Activated CD8-positive, alpha-beta memory T cell treated with anti-CD3 and anti-CD28 coated beads, Interleukin-2, amount 50 U/mL, for 1 hour (primary cell): ENCODE results near the gene CFAP57.
"Not testable (repeated sequence)": the region's sequence is repeated elsewhere in the genome, so short reads cannot be mapped to it uniquely, and the experiment has no call there.

Experiments
- DNase-seq: peaks from one replicate; pipeline ENCODE4 v3.0.0-alpha.2; 2020; ENCODE audit errors: extremely low read depth

Gene CFAP57

DNA sequence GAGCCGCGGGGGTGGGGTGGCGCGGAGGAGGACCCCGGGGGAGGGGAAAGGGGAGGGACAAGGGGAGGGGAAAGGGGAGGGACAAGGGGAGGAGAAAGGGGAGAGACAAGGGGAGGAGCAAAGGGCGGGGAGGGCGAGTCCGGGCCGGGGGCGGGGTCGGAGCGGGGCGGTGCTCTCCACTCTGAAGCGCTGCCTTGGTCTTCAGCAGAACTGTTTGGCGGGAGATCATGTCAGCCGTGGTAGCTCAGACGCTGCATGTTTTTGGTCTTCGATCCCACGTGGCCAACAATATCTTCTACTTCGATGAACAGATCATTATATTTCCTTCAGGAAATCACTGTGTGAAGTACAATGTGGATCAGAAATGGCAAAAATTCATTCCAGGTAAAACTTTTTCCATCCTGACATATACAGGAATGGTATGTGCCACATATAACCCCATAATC lies 420 bp downstream of the CFAP57 start:
- DNase-seq = peak; percentile 67

DNA sequence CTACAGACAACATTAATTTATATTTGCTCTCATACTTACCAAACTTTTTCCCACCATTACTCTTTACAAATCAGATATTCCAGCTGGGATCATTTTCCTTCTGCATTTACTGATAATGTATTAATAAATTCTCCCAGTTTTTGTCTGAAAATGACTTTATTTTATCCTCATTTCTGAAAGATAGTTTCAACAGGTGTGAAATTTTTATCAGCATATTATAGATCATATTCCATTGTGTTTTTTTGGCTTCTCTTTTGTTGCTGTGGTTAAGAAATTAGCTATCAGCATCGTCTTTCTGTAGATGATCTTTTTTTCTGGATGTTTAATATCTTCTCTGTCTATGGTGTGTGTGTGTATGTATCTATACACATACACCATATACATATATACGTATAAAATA lies 2.7 kb downstream of the CFAP57 start:
- no peak for DNase-seq

DNA sequence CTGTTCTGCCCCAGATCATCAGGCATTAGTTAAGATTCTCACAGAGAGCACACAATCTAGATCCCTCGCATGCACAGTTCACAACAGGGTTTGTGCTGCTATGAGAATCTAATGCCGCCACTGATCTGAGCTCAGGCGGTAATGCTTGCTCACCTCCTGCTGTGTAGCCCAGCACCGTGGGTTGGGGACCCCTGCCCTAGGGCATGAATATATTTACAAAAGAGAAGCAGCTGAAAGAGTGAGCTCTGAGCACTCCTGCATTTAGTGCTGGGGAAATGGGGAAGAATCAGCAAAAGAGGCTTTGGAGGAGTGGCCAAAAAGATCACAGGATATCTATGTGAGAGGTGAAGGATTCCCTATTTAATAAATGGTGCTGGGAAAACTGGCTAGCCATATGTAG lies 5.6 kb downstream of the CFAP57 start:
- DNase-seq = no peak

DNA sequence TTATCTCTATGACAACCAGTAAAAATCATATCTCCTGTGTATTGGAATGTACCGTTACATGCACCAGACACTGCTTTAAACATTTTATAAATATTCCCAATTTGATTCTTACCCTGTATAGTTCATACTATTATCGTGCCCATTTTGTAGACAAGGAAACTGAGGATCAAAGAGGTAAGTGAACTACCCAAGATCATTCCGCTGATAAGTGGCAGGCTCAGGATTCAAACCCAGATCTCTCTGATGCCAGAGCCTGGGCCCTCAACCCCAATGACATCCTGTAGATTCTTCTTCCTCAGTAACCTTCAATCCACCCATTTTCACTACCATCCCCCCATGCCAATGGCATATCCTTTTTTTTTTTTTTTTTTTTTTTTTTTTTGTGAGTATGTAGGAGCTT lies 12.3 kb downstream of the CFAP57 start:
- no peak for DNase-seq

DNA sequence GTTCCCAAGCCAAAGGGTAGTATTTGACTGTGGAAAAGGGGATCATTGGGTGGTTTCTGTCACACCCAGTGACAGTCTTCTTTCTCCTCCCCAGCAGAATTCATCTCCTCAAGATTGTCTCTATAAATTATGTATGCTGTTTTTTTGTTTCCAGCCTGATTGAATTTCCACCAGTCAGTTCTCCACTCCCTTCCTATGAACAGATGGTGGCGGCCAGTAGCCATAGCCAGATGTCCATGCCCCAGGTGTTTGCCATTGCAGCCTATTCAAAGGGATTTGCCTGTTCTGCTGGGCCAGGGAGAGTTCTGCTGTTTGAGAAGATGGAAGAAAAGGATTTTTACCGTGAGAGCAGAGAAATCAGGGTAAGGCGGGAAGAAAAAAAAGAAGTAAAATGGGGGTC lies 12.9 kb downstream of the CFAP57 start:
- no peak for DNase-seq

DNA sequence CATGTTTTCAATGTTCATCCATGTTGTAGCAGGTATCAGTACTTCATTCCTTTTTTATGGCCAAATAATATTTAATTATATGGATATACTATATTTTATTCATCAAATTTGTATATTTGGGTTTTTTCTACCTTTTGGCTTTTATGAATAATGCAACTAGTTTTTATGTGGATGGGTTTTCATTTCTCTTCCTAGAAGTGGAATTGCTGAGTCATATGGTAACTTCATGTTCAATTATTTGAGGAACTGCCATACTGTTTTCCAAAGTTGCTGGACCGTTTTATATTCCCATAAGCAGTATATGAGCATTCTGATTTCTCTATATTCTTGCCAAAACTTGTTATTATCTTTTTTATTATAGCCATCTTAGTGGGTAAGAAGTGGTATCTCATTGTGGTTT lies 16.0 kb downstream of the CFAP57 start:
- DNase-seq = no peak

DNA sequence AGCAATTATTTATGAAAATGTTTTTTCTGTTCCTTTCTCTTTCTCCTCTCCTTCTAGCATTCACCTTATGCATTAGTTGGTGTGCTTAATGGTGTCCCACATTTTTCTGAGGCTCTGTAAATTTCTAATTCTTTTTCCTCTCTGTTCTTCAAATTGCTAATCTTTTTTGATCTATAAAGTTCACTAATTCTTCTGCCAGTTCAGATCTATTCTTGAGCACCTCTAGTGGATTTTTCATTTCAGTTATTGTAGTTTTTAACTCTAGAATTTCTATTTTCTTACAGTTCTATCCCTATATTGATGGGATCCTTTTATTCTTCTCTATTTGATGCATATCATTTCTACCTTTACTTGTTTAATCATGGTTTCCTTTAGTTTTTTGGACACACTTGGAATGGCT lies 22.4 kb downstream of the CFAP57 start:
- no peak for DNase-seq

DNA sequence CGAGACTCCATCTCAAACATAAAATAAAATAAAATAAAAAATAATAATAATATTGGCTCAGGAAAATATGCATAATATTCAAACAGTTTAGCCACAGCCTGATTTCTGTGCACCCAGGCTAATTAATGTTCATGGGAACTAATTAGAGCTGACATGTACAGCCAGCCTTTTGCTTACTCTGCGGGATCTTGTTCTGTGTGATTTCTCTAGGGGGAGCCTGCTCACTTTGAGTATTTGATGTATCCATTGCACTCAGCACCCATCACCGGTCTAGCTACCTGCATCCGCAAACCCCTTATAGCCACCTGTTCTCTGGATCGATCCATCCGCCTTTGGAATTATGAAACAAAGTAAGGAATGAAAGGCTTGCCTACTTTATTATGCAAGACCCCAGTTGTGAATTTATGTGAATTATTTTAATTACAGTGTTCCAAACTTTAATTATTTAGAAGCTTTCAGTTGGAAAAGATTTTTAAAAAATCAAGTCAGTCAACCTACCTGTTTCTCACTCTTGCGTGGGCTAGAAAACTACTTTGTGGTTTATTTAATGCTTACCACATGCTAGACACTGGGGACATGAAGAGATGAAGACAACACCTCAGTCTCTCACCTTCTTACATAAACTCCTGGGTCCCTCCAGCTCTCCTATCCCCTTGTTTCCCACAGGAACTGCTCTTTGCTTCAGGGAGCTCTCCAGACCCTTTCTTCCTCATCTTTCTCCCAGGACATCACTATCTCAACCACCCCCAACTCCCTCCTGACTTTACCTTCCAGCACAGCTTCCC lies 25.4 kb downstream of the CFAP57 start:
- no peak for DNase-seq

DNA sequence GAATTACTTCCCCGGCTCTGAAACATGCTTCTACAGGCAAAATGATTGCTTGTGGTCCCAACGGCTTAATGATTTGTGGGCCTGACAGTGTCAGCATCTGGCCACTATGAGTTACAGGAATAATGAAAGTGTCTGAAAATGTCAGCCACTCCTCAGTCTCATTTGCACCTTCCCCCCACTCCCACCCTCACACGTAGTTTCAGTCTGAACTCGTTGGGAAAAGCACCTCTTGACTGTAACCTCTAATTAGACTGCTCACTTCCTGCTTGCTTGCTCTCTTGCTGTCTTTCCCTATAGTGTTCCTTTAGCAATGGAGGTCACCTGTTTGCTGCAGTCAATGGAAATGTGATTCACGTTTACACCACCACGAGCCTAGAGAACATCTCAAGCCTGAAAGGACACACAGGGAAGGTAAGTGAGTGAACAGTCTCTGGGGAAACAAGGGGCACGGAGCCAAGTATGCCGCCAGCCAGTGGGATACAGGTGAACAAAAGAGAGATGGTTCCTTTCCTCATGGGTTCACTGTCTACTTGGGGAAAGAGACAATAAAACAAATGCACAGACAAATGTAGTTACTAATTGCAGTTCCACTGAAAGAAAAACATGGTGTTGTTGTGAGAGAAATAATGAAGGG lies 27.1 kb downstream of the CFAP57 start:
- DNase-seq = no peak

DNA sequence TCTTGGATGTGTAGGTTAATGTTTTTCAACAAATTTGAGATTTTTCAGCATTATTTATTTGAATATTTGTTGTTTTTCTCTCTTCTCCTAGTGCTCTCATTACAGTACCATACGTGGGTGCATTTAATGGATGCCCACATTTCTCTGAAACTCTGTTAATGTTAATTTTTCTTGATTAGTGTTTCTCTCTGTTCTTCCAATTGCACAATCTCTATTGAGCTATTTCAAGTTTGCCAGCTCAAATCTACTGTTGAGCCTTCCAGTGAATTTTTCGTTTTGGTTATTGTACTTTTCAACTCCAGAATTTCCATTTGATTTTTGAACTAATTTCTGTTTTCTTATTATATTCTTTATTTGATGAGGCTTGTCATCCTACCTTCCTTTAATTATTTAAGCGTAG lies 31.7 kb downstream of the CFAP57 start:
- no peak for DNase-seq

DNA sequence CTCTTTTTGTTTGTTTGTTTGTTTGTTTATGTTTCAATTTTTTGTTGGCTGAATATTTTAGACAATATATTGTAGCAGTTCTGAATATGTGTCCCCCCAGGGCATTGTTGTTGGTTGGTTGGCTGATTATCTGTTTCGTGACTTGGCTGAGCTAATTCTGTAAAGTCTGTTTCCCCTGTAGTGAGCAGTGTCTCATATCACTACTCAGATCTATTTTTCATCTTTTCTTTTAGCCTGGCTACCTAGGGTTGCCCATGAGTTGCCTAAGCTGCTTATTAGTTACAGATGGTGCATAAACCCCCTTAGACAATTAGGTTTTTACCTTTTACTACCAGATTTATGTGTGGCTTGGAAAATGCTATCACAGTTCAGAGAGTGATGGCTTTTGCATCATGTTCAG lies 32.3 kb downstream of the CFAP57 start:
- no peak for DNase-seq

DNA sequence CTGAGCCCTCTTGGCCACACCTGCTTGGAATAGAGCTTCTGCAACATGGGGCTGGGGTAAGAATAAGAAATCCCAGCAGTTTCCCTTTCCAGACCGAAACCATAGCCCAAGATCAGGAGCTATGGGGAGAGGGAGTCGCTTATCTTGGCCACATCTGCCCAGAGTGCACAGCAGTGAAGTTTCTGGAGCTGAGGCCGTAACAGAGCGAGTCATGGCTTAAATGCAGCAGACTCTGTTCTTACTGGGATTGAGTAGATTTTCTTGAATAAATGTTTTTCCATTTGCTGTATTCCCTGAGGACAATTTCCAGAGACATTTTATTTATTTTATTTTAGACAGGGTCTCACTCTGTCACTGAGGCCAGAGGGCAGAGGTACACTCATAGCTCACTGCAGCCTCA lies 33.5 kb downstream of the CFAP57 start:
- no peak for DNase-seq

DNA sequence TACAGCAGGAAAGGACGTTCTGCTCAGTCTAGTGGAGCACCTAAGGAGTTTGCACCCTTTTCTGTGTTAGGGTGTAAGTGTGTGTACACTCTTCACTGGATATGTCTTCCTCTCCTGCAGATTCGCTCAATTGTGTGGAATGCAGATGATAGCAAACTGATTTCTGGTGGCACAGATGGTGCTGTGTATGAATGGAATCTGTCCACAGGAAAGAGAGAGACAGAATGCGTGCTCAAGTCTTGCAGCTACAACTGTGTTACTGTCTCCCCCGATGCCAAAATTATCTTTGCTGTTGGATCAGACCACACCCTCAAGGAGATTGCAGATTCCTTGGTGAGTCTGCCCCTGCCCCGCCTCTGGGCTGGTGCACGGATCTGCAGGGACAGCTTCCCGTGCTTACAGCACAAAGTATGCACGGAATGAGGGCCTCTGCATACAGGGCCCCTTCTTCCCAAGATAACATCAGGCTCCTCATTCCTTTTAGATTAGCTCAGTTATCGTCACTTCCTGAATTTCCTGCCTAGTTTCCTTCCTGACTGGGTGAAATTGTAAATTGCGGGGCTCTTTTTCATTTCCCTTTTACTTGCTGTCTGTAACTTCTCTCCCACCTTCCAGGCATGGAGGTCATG lies 34.6 kb downstream of the CFAP57 start:
- DNase-seq = no peak

DNA sequence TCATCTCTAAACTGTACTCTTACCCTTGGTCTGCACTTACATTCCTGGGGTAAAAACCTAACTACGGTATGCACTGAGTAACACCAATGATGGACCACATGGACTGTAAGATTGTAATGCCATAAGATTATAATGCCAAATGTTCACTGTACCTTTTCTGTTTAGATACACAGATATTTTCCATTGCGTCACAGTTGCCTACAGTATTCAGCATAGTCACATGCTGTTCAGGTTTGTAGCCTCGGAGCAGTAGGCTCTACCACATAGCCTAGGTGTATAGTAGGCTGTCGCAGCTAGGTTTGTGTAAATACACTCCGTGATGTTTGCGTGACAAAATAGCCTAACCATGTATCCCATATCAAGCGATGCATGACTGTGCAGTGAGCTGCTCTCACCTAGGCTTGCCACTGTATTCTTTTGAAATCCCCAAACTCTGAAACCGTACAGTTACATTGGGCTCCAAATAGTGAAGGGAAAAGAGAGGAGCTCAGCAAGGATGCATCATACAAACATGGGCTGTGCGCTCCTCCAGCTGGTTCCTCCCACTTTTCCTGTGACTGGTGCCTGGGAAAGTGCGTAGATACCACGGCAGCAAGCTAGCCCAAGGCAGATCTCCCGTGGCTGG lies 35.2 kb downstream of the CFAP57 start:
- no peak for DNase-seq

DNA sequence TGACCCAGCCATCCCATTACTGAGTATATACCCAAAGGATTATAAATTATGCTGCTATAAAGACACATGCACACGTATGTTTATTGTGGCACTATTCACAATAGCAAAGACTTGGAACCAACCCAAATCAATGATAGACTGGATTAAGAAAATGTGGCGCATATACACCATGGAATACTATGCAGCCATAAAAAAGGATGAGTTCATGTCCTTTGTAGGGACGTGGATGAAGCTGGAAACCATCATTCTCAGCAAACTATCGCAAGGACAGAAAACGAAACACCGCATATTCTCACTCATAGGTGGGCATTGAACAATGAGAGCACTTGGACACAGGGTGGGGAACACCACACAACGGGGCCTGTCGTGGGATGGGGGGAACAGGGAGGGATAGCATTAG lies 36.1 kb downstream of the CFAP57 start:
- not testable (repeated sequence) for DNase-seq

DNA sequence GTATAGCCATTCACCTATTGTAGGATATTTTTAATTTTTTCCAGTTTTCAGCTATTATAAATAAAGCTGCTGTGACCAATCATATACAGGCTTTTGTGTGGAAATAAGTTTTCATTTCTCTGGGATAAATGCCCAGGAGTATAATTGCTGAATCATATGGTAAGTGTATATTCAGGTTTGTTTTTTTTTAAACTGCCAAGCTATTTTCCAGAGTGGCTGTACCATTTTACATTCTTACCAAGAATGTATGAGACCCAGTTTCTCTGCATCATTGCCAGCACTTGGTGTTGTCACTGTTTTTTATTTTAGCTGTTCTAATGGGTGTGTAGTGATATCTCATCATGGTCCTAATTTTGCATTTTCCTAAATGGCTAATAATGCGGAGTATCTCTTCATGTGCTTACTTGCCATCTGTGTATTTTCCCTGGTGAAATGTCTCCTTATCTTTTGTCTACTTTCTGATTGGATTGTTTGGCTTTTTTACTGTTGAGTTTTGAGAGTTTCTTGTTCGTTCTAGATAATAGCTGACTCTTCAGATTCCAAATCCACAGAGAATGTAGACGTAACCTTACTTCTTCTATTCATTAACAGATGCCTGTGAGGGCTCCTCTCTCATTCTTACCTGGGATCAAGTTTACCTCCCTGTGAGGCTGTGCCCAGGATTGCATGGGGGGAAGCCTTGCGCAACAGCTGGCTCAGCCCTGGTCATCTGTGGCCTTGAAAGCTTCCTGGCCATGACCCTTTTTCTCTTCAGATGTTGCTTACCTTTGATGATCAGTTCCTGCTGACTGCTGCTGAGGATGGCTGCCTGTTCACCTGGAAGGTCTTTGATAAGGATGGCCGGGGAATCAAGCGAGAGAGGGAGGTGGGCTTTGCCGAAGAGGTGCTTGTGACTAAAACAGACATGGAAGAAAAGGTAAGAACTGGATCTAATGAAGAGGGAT lies 42.6 kb downstream of the CFAP57 start:
- no peak for DNase-seq

DNA sequence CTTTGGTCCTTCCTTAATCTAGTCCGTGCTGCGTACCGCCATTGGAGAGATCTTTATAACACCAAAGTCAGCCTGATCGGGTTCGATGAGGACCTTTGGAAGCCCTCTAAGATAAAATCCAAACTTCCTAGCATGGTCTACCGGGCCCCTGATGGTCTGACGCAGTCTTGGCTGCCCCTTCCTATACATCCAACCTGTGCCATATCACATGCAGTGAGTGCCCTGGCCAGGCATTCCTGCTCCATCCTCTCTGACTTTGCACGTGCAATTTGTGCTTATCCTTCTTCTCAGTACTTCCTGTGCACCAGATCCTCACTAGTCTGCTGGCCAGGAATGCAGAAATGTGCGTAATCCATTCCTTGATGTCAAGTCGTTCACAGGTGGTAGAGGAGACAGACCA lies 45.6 kb downstream of the CFAP57 start:
- DNase-seq = no peak

DNA sequence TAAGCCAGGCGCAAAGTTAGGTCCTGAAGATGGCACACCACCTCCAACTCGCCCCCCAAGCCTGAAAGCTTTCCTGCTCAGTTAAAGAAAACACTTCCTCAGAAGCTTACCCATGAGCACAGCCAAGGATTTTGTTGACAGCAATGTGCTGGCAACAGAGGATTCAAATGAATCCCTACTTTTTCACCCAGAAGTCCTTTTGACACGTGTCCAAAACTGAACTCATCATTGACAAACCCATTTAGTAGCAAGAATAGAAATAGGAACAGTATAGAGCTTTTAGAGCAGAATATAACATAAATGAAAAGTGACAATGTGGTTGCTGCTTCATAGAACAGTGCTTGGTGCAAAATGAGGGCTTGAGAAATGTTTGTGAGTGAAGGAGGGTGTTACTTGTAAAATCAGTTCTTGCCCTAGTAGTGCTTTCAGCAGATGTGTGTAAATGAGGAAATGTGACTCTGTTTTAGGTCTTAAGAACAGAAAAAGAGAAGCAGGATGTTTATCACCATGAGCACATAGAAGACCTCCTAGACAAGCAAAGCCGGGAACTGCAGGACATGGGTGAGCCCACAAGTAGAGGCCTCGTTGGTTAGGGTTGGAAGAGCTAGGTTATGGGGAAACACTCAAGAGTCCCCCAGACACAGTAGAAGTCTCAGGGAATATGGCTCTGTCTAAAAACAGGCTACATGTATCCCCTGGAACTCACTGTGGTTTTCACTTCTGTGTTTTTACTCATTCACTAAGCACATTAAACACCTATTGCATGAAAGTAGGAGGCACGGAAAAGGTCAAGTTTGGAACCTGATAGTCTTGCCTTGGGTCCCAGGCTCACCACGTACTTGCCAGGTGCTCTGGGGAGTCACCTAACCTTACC lies 49.0 kb downstream of the CFAP57 start:
- no peak for DNase-seq

DNA sequence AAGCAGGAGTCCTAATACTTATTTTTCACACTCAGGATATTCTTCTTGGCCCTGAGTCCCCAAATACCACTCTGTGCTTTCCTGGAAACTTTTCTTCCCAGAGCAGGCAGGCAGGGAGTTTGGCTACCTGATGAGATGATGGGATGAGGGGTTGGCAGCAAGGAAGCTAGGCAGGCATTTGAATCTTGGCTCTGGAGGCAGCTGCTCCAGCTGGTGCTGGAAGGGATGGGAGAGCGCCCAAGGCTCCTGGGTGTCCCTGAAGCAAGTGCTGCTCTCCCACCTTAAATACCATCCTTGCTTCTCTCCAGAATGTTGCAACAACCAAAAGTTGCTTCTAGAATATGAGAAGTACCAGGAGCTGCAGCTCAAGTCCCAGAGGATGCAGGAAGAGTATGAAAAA lies 49.7 kb downstream of the CFAP57 start:
- DNase-seq = no peak

DNA sequence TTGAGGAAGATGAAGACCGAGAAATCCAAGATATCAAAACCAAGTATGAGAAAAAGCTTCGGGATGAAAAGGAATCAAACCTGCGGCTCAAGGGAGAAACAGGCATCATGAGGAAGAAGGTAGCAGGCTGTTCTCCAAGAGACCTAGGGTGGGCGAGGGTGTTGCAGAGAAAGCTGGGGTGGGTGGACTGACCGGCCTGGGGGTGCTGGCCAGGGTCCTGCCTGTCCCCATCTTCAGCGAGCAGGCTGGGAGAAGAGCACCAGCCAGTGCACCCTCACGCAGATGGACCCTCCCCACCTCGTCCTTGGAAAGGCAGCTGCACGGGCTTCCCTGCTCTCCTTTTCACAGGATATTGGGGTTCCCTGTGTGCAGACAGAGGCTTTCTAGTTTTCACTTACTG lies 50.7 kb downstream of the CFAP57 start:
- no peak for DNase-seq

DNA sequence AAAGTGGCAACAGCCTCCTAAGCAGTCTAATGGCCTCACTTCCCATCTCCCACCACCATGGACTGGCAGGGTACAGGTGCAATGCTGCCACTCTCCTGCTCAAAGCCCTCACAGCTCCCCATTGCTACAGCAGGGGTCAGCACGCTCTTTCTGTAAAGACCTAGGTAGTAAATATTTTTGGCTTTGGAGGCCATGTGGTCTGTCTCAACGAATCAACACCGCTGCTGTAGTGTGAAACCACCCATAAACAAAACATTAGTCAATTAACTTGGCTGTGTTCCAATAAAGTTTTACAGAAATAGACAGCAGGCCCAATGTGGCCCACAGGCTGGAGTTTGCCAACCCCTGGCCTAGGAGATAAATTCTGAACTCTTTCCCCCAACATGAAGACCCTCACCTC lies 53.0 kb downstream of the CFAP57 start:
- DNase-seq = no peak
